ENCODE measurements around the gene SLC25A4.
A peak's percentile ranks its signal among the peaks of the same experiment; 100 is the strongest.

- peak; percentile 73 for TF ChIP-seq CTCF (IDR thresholded peaks at IDR 0.05; ENCODE audit: low read depth, low read length, missing input control)
- no peak for TF ChIP-seq RXRA (IDR thresholded peaks at IDR 0.05)
- TF ChIP-seq TAF1 (conservative IDR thresholded peaks at IDR 0.05): no peak
- TF ChIP-seq REST (IDR thresholded peaks at IDR 0.05): no peak
- no peak for TF ChIP-seq ATF3 (IDR thresholded peaks at IDR 0.05)
- TF ChIP-seq FOXA1 (IDR thresholded peaks at IDR 0.05): no peak
- TF ChIP-seq SP1 (IDR thresholded peaks at IDR 0.05): no peak
- TF ChIP-seq NR2F2 (IDR thresholded peaks at IDR 0.05): no peak
- TF ChIP-seq EGR1 (IDR thresholded peaks at IDR 0.05; ENCODE audit: low read depth in 2 of 2): no peak
Measured at GRCh38 chr4:185134307-185134869, 8.7 kb upstream of the SLC25A4 start.
